HS-5 (cell line): ENCODE results near the gene VGLL4.

Experiments
- DNase-seq: peaks from one replicate; pipeline ENCODE4 v3.0.0-alpha.2; 2012; ENCODE audit warnings: low read depth

Gene VGLL4

DNA sequence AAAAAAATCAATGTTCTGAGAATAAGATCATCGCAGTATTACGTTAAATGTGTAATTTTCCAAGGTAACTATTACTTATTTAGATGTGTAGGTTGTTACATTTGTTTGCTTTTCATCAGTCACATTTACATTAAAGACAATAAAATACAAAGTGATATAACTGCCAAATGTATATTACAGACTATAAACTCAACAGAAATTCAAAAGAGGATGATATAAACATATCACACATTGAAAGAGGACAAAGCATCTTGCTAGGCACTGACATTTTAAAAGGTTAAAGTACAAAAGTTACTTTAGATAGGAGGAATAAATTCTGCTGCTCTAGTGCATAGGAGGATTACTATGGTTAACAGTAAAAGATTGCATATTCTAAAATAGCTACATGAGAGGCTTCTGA lies 16.1 kb downstream of the VGLL4 start:
- DNase-seq = no peak

DNA sequence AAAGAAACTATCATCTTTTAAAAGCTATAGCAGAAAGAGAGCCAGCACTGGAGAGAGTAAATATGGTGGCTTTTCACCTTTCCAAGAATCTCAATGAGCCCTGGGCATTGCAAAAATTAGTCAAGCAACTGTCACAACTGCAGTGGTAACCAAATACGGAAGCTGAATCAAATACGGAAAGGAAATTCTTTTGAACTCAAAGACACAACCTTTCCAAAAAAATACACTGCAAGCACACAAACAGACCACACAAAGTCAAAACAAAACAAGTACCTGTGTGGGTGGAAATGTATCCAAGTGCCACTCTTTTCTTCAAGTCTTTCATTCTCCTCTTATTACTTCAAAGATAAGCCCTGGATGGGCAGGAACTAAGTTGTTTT lies 17.6 kb downstream of the VGLL4 start:
- DNase-seq = no peak

DNA sequence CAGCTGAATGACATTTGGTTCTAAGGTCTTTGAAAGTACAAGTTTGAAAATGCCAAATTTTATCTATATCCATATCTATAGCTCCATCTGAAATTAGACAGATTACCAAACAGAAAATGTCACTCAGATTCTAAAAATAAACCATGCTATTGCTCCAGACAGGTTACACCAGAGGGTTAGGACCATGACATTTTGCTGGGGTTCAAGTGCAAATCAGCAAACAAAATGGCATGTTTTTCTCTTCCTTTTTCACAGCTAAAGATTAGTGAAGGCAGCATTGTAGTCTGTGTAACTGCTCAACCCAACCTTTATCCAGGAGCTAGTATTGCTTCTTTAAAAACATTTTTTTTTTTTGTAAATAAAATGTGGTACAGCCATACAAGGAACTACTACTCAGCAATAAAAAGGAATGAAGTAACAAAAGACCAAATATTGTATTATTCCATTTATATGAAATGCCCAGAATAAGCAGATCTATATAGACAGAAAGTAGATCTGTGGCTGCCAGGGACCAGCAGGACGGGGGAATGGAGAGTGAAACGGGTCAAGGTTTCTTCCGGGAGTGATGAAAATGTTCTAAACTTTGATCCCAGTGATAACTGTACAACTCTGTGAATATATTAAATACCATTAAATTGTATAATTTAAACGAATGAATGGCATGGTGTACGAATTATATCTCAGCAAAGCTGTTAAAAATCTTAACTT lies 18.2 kb downstream of the VGLL4 start:
- DNase-seq = no peak

DNA sequence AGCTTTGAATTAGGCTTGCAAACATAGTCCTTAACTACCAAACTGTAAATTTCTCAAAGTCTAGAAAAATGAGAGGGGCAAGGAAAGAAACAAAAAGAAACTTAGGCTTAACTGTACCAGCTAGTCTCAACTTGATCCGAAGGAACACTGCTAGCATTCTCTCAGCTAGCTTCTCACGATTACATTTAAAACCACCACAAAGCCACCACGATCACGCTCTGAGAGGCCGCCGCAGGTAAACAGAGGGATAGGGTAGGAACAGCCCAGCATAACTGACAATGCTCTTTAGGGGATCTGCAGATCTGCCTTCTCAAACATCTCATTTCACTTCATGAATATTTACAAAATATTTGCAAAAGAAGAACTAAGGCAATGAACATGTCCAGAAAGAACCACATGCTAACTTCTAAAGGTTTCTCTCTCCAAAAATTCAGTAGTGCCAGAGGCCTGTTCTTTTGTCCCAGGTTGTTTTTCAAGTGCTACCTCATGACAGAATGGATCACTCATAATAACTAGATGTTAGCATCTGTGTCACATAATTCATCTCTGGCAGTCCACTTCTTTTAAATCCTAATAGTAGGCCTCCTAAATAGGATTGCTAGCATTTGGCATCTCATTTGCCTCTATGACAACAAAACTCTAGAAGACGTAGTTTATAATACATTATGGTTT lies 18.9 kb downstream of the VGLL4 start:
- DNase-seq = no peak

DNA sequence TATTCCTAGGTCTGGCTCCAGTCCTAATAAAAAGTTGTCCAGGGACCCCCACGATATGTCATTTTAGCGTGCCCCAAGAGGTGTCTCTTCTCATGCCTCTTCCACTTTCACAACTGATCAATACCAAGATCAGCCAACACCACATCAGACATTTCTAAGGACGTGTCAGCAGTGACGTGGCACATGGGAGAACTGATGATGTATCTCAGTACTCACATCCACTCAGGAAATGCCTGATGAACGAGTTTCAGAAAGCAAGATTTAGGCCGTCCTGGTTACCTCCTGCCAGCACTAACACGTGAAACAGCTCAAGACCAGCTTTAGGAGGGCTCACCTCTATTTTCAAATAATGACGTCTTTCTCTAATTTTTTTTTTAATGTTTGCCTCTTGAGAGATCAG lies 19.6 kb downstream of the VGLL4 start:
- DNase-seq = no peak

DNA sequence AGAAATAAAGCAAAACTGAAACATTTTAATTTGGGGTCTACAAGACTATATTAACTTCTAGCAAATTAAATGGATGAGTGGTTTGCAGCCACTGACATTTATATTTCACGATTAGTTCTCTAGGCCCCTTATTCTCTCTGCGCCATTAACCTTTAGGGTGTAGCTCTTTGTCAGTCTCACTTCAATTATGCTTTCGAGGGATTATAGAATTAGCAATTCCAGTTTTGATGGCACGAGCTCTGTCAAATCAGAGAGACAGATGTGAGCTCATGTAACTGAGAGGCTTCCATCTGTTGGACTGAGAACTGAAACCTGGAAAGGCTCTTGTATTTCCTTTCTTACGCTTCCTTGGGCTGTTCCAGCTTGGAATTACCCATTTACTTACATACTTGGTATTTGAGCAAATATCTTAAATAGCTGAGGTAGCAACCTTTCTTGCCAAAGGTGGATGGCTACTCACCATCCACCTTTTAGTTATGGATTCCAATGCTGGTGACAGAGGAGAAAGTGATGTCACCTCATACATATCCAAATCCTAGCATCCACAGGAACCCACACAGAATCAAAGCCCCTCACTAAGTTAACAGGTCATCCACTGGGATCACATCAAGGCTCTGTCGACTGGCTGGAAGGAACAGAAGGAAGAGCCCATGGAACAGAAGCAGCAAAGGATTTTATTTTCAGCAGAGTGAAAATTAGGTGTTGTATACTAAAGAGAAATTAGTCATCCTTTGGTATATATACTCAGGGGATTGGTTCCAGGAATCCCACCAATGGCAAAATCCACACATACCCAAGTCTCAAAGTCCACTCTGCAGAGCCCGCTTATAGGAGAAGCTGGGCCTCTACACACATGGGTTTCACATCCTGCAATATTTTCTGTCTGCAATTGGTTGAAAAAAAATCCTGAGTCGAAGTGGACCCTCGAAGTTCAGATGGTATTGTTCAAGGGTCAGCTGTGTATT lies 20.8 kb downstream of the VGLL4 start:
- no peak for DNase-seq

DNA sequence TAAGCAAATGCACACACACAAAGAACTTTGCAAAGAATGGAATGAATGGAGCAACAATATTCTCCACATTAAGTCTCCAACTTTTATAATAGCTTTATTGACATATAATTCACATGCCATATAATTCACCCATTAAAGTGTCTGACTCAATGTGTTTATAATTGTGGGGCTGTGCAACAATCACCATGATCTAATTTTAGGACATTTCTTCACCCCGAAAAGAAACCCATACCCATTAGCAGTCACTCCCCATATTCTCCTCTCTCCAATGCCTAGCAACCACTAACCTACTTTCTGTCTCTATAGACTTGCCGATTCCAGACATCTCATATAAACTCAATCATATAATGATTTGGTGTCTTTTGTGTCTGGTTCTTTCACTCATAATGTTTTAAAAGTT lies 22.6 kb downstream of the VGLL4 start:
- no peak for DNase-seq

DNA sequence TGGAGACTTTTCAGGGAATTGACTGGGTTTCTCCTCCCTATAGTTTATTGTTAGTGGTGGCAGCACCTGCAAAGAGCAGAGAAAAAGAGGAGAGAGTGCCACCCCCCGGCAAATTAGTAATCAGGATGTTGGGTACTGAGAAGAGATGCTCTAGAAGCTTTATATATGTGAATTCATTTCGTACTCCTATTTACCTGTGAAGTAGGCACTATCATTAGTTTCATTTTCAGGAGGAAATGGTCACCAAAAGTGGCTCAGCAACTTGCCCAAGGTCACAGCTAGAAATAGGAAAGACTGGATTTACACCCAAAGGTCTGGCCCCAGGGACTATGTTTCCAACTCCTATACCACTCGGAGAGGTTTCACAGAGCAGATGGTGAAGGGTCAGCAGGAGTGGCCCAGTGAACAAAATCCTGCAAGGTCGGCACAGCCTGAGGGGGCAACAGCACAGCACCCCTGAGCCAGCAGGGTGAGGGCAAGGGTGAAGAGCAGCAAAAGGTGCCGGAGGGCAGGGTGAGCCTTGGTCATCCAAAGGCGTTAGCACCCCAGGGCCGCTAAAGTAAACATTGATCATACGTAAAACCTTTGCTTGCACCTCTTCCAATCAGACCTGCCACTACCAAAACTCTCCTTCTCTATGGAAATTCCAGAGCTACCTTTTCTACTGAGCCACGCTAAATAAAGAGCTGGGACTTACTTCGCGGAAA lies 23.6 kb downstream of the VGLL4 start:
- DNase-seq = no peak

DNA sequence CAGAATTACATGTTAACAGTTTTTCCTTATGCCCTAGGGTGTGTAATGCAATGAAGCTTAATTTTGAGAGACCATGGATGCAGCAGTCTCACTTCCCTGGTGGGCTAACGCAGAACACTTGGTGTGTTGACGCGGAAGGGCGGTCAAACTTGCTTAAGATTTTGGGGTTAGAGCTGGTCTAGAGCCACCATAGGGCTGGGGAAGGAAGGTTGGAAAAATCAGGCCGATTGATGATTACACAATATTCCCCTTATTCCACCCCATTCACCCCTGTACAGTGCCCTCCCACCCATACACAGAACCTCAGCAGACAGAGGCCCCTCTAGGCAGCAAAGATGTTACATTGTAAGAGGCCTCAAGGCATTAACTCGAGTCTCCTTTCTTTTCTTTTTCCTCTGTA lies 24.3 kb downstream of the VGLL4 start:
- no peak for DNase-seq

DNA sequence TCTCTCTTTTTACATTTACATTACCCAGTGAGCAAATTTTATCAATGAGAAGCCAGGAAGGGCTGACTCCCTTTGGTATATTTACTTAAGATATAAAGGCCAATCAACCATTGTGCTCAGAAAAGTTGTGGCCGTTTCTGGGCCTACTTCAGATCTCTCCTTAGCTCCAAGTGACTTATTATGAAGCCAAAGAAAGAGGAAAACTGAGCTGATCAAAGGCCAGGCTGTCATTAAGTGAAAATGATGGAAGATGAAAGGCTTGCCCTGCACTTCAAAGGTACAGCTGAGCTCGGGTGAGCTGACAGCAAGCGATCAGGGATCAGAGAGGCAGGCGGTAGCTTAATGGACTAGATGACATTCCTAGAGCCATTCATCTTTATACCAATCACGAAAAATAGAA lies 24.8 kb downstream of the VGLL4 start:
- no peak for DNase-seq

DNA sequence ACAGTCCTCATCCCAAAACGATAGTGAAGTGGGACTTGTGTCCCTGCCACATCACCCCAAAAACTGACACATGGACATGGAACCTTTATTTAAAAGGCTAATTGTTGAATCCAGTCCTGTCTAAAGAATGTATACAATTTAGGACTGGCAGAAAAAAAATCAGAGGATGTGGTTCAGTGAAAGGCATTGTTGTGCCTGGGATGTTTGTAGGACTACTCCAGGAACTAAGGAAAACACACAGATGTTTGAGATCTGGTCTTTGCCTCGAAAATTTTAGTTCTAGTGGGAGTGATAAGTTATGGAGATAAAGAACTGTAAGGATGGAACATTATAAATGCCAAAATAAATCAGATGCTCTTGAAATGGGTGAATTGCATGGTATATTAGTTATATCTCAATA lies 27.2 kb downstream of the VGLL4 start:
- no peak for DNase-seq

DNA sequence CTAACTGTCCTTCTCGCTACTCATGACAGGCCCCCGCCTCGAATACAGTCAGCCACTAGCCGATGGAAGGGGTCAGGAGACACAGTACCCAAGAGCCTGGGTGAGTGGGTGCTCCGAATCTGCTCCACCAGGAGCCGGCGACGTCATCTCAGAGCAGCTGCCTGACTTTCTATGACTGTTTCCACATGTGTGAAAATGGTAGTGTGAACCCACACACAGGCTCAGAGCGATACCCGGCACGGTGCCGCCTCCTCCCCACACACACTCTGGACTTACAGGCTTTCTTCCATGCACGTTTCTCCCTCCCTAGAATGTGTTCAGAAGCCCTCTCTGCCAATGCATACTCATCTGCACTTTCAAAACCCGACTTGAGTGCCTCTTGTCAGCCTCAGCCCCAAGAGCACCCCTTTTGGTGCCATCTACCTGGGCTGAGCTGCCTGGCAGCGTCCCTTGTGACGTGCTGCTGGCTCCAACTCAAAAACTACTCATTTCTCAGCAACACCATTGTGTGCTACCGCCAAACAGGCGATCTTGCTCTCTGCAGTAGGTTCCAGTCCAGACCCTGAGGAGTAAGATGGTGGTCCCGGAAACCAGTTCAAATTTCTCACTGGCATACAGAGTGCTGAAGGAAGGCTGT lies 29.7 kb downstream of the VGLL4 start:
- DNase-seq = no peak

DNA sequence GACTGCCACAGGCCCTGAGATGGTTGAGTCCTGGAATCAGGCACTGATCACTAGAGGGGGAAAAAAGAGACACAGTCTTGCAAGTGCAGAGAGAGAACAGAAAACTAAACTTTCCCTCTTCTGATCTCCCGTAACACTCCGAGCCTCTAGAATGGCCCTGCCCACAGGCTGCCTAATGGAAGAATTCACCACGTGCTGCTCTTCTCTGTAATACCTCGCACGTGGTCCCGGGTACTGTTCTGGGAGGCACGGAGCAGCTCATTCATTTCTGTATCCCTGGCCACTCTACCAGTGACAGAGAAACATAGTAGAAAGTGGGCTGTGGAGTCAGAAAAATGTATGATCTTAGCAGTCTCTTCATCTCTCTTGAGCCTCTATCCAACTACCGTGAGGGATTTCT lies 30.4 kb downstream of the VGLL4 start:
- no peak for DNase-seq

DNA sequence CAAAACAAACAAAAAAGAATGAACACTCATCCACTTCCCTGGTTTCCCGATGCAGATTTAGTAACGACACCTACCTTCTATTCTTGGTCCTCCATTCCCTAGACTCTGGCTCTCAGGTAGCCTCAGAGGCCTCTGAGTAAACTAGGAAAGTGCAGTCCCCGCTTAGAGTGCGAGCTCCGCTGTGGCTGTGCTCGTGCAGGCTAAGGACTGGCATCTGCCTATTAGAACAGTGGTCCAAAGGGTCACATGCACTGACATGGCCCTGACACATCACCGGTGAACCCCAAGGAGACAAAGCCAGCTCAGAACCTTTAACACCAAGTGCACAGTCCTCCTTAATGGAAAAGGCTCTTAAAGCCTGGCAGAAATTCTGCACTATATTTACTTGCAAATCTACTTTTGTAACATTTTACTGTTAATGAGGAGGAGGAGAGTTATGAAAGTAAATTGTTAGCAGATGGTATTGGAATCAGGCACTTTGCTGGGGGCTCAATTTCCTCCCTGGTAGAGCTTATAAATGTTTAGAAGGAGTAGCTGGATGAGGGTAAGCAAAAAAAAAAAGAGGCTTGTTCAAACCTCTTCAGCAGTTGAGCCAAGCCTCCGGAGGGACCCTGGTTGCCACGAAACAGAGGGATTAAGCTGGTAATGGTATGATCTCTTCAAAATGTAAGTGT lies 31.1 kb downstream of the VGLL4 start:
- no peak for DNase-seq

DNA sequence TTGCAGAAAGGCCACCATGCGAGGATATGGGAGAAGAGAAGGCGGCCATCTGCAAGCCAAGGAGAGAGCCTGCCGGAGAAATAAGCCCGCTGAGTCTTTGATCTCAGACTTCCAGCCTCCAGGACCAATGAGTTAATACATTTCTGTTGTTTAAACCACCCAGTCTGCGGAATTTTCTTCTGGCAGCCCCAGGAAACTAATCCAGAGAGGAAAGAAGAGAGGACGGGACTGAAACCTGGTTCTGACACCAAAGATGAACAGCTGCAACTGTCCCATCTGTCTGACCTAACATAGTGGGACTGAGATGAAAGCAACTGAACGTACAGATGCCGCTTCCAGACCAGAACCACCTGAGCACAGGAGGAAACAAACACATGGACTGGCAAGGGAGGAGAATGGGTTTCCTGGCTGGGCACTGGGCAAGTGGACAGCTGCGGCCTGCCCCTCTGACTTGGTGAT lies 32.3 kb downstream of the VGLL4 start:
- DNase-seq = no peak

DNA sequence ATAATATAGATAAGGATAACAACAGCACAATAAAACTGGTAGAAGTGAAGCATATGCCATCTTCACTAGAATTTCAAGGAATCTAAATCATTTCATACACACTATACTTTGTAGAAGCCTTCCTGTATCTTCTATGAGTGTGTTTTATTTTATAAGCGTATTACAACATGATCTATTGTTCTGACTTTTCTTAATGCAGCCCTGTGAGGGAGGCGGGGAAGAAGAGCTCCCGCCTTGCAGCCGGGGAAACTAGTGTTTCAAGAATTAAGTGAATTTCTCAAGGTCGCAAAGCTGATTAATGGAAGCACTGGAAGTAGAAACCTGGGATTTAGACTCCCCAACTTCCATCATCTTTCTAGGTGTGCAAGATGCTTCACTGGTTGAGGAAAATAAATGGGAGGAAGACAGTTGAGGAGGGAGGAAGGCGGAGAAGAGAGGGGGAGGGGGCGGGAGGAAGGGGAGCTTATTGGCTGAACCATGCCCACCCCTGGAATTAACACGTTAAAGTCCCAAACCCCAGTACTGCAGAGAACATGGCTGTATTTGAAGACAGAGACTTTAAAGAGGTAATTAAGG lies 32.9 kb downstream of the VGLL4 start:
- DNase-seq = no peak

DNA sequence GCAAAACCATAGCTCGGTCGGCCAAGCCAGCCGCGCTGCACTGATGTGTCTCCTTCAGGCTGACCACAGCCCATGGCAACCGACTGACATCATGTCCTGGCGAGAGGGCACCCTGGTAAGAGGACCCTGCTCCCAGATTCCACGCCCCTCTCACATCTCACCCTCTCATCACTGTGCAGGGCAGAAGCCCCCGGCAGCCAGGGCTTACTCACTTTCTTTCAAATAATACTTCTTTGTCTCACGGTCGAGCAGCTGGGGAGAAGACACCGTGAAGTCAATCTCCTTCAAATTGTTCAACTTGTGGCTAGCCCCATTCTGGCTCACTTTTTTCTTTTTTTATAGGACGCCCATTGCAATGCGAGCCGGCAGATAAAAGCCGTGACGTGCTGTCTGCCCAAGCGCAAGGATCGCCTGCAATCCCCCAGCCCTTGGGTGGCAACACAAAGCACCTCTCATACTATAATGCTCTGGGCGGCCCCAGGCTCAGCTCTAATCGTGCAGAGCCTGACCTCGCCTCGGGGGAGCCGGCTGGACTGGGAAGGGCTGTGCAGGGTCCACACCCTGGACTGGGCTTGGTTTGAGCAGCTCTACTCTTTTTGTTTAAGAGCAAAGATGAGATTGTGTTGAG lies 33.6 kb downstream of the VGLL4 start:
- no peak for DNase-seq

DNA sequence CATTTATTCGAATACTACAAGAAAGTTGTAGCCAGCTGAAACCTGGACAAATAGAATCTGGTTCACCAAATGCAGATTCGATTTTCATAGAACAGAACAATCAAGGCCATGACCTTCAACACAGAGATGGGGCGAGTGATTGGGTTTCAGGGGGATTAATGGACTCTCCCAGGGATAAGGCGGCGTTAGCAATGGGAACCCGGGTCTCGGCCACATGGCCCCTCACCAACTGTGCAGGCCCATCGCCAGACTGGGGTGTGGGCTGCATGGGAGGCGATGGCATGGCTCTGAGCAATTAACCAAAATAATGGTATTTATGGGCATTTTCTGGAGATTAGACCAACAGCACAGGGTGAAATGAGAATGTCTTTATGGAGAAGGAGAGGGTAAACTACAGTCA lies 34.2 kb downstream of the VGLL4 start:
- DNase-seq = no peak

DNA sequence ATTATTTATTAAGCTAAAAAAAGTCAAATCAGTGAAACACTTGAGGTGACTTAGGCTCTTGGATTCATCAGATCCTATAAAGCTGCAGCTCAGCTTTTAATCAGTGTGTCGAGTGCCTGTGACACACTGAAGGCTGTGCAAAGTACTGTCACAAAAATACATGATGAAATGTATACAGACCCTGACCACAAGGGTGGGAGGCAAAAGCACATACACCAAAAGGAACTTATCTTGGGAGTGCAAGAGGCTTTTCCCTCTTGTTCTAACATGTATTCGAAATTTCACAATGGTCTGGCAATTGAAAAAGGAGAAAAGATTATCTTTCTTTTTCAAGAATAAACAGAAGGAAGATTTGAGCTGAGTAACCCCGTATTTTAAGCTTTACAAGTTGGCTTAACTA lies 35.9 kb downstream of the VGLL4 start:
- no peak for DNase-seq

DNA sequence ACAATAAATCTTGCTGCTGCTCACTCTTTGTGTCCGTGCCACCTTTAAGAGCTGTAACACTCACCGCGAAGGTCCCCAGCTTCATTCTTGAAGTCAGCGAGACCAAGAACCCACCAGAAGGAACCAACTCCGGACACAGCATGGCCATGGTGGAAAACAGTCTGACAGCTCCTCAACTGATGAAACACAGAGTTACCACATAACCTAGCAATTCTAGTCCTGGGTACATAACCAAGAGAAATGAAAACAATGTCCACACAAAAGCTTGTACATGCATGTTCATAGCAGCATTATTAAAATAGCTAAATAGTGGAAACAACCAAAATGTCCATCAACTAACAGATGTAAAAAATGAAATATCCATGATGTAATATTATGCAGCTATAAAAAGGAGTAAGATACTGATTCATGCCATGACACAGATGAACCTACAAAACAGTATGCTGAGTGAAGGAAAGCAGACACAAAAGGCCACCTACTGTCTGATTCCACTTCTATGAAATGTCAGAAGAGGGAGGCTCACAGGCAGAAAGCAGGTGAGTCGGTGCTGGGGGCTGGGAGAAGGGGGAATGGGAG lies 36.8 kb downstream of the VGLL4 start:
- DNase-seq = no peak
